IMR-90 (cell line): ENCODE measurements around the gene MBOAT2. TPM values are rescaled to one million over a fixed set of nuclear protein-coding genes. Genes with fewer than 3 reads are reported as not detected.

Source experiments
- ATAC-seq: fragments of 200-7000 bp; cut with Tn5 transposase; 2 replicates; pipeline ENCODE4 v1.9.1; 2020; ENCODE audit warnings: low read depth, mild to moderate bottlenecking, moderate library complexity
- BruUV-seq: library from RNA; stranded (reverse); fragments of 400-500 nt; replicated peaks from 2 replicates; lab custom pipeline; 2021; lab: Mats Ljungman, UMichigan
- CTCF ChIA-PET: fragments of 300-600 bp; formaldehyde crosslinking; extraction: SDS; loops from one replicate; lab custom pipeline; 2021; ENCODE audit warnings: antibody characterized with exemption; lab: Yijun Ruan, JAX
- POLR2A ChIA-PET: fragments of 300-600 bp; sonication (Branson Sonifier 250); formaldehyde crosslinking; loops from one replicate; lab custom pipeline; 2022; ENCODE audit warnings: antibody characterized with exemption; ENCODE audit not compliant: unreplicated experiment; lab: Charles Lee
- DNase-seq: peaks from one replicate; pipeline ENCODE4 v3.0.0; 2013
- H2AFZ ChIP-seq: replicated peaks from 2 replicates; pipeline ENCODE3; 2013; ENCODE audit warnings: low read length, mild to moderate bottlenecking; ENCODE audit not compliant: poor library complexity
- H2AK5ac ChIP-seq: 2 replicates; pipeline ENCODE4 v1.6.1; 2013; ENCODE audit warnings: low read depth, low read length, inconsistent platforms
- H2AK9ac ChIP-seq: replicated peaks from 2 replicates; pipeline ENCODE3; 2013; ENCODE audit warnings: mild to moderate bottlenecking, low read depth, low read length, moderate library complexity; ENCODE audit not compliant: poor library complexity
- H2BK120ac ChIP-seq: 2 replicates; pipeline ENCODE4 v1.6.1; 2013; ENCODE audit warnings: low read depth, low read length, inconsistent platforms
- H2BK15ac ChIP-seq: 3 replicates; pipeline ENCODE4 v1.6.1; 2013; ENCODE audit warnings: low read depth, low read length, inconsistent platforms
- H2BK20ac ChIP-seq: 2 replicates; pipeline ENCODE4 v1.6.1; 2013; ENCODE audit warnings: low read depth, mild to moderate bottlenecking, inconsistent platforms, low read length, moderate library complexity
- H2BK5ac ChIP-seq: 2 replicates; pipeline ENCODE4 v1.6.1; 2013; ENCODE audit warnings: mild to moderate bottlenecking, low read depth, low read length, inconsistent platforms; ENCODE audit not compliant: poor library complexity, severe bottlenecking
- H3K14ac ChIP-seq: replicated peaks from 2 replicates; pipeline ENCODE4 v1.6.1; 2013; ENCODE audit warnings: low read depth, low read length, inconsistent platforms
- H3K18ac ChIP-seq: 2 replicates; pipeline ENCODE4 v1.6.1; 2013; ENCODE audit warnings: low read depth, low read length, control low read depth
- H3K23ac ChIP-seq: 2 replicates; pipeline ENCODE4 v1.6.1; 2013; ENCODE audit warnings: low read depth, low read length, inconsistent platforms
- H3K27ac ChIP-seq: 2 replicates; pipeline ENCODE4 v1.5.1; 2013; ENCODE audit warnings: mild to moderate bottlenecking, control low read depth, low read length; ENCODE audit not compliant: insufficient read depth
- H3K27me3 ChIP-seq: 2 replicates; pipeline ENCODE4 v1.6.1; 2013; ENCODE audit warnings: low read length; ENCODE audit not compliant: control insufficient read depth, insufficient read depth
- H3K36me3 ChIP-seq: 2 replicates; pipeline ENCODE4 v1.6.1; 2013; ENCODE audit warnings: low read length, mixed read lengths; ENCODE audit not compliant: control insufficient read depth, insufficient read depth
- H3K4ac ChIP-seq: 2 replicates; pipeline ENCODE4 v1.6.1; 2013; ENCODE audit warnings: low read depth, low read length, inconsistent platforms
- H3K4me1 ChIP-seq: 2 replicates; pipeline ENCODE4 v1.6.1; 2013; ENCODE audit warnings: low read length, mixed read lengths; ENCODE audit not compliant: control insufficient read depth, insufficient read depth
- H3K4me2 ChIP-seq: 2 replicates; pipeline ENCODE4 v1.6.1; 2013; ENCODE audit warnings: low read depth, mild to moderate bottlenecking, control low read depth, low read length, moderate library complexity
- H3K4me3 ChIP-seq: 2 replicates; pipeline ENCODE4 v1.5.1; 2013; ENCODE audit warnings: low read depth, mild to moderate bottlenecking, control low read depth, low read length, moderate library complexity; ENCODE audit not compliant: insufficient read depth
- H3K56ac ChIP-seq: 2 replicates; pipeline ENCODE4 v1.6.1; 2013; ENCODE audit warnings: low read length, inconsistent platforms; ENCODE audit not compliant: insufficient read depth; ENCODE audit errors: extremely low read depth
- H3K79me1 ChIP-seq, 2 experiments: 2 replicates each; pipeline ENCODE4 v1.6.1; 2013; ENCODE audit warnings: low read length in 2 of 2, inconsistent platforms in 1 of 2, low read depth in 1 of 2
- H3K9ac ChIP-seq: 2 replicates; pipeline ENCODE4 v1.6.1; 2013; ENCODE audit warnings: low read depth, low read length, control low read depth
- H3K9me1 ChIP-seq: 2 replicates; pipeline ENCODE4 v1.6.1; 2013; ENCODE audit warnings: low read length, inconsistent platforms; ENCODE audit not compliant: insufficient read depth
- H3K9me3 ChIP-seq: 2 replicates; pipeline ENCODE4 v1.6.1; 2013; ENCODE audit warnings: low read length; ENCODE audit not compliant: control insufficient read depth, insufficient read depth
- H4K20me1 ChIP-seq: 2 replicates; pipeline ENCODE4 v1.6.1; 2013; ENCODE audit warnings: low read length, inconsistent platforms; ENCODE audit not compliant: insufficient read depth
- H4K5ac ChIP-seq: 2 replicates; pipeline ENCODE4 v1.6.1; 2013; ENCODE audit warnings: mild to moderate bottlenecking, low read depth, low read length, control low read depth
- H4K8ac ChIP-seq, 2 experiments: 2 replicates each; pipeline ENCODE4 v1.6.1; 2013; ENCODE audit warnings: low read depth in 2 of 2, low read length in 2 of 2, control low read depth in 1 of 2, inconsistent platforms in 1 of 2
- H4K91ac ChIP-seq: 2 replicates; pipeline ENCODE4 v1.6.1; 2013; ENCODE audit warnings: low read depth, low read length, inconsistent platforms; ENCODE audit not compliant: insufficient read depth
- CEBPB ChIP-seq: IDR thresholded peaks from 2 replicates; pipeline ENCODE4 v1.6.1; 2012; ENCODE audit warnings: low read depth, low read length, improper control_type of control experiment
- POLR2A ChIP-seq: IDR thresholded peaks from 2 replicates; pipeline ENCODE4 v1.6.1; 2012; ENCODE audit warnings: mild to moderate bottlenecking, low read depth, low read length
- WGBS, 2 experiments: methylation state at CpG; one replicate each; pipeline versions ENCODE4 v1.1.5 to v1.1.7; 2013; ENCODE audit warnings: missing lambda C conversion rate in 2 of 2; ENCODE audit not compliant: insufficient read length in 1 of 2; ENCODE audit errors: extremely low coverage in 2 of 2; 5-methylcytosine and 5-hydroxymethylcytosine counted together
- dilution Hi-C: fragments of 300-500 bp; cut with HindIII; formaldehyde crosslinking; loops from one replicate; pipeline ENCODE4 v1.14.3; 2018; ENCODE audit warnings: low sequenced_read_pairs; ENCODE audit not compliant: unreplicated experiment
- in situ Hi-C: fragments of 300-500 bp; cut with MboI; formaldehyde crosslinking; loops from 3 replicates; pipeline ENCODE4 v1.14.3; 2019; ENCODE audit warnings: low sequenced_read_pairs, inconsistent platforms, mixed read lengths
- intact Hi-C: fragments of 100-400 bp; cut with micrococcal nuclease; formaldehyde crosslinking; loops from 2 replicates; pipeline ENCODE4 v1.10.0; 2022
- polyA plus RNA-seq, 3 experiments: library from polyadenylated mRNA; depleted of rRNA; stranded (reverse); fragments of >200 nt; gene quantifications; 2 replicates each; pipeline ENCODE4 v1.2.3, GENCODE V29; 2012; ENCODE audit warnings: low replicate concordance in 1 of 3
- total RNA-seq: library from RNA; depleted of rRNA; stranded (reverse); fragments of >200 nt; gene quantifications from 2 replicates; pipeline ENCODE4 v1.2.3, GENCODE V29; 2012

The MBOAT2 gene
- total and polyA plus RNA-seq, 2 of the 4 experiments (the other 2 are of a cell fraction), result 33.9 to 102 TPM

DNA sequence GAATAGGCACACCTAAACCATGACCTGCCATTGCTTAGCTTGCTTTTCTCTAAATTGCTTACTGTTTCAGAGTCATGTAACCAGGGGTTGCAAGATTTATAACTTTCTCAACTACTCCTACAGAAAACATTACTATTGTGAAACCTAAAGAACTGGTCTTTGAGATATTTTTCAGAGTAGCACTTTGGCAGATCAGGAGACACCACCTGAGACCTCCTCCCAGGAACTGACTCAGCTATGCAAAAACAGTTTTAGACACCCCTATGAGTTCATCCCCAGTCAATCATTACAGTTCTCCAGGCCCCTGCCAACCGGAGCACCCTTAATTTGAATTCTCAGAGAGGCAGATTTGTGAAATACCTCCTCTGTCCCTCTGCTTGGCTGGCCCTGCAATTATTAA is 80.3 kb downstream of the MBOAT2 start:
- ATAC-seq (no peak), DNase-seq (no peak)
- Histone ChIP-seq H3K27ac (no peak overlapping the region), H3K79me1 (peaks cover 19 to 32% of the 10 kb centered on the region in 2 experiments), H4K20me1 (no peaks in the 10 kb centered on the region), H4K91ac (no peak overlapping the region), H3K4me2 (no peak overlapping the region), H2BK5ac (peak overlapping the region; percentile 18), H2BK120ac (no peak overlapping the region), H3K36me3 (peaks cover 2% of the 10 kb centered on the region), H4K5ac (no peak overlapping the region), H3K14ac (0 out of 2 replicates have a peak overlapping the region, but pooled peaks have one; percentile 23), H3K4me1 (peaks cover 12% of the 10 kb centered on the region), H2BK15ac (no peak overlapping the region), H2AK5ac (no peak overlapping the region), H3K23ac (no peak overlapping the region), H3K4ac (no peak overlapping the region), H3K27me3 (no peaks in the 10 kb centered on the region), H3K4me3 (no peak overlapping the region), H3K18ac (no peak overlapping the region), H4K8ac (no peak overlapping the region), H3K56ac (no peak overlapping the region), H3K9ac (no peak overlapping the region), H2AK9ac (no peak overlapping the region), H2AFZ (no peak overlapping the region), H2BK20ac (no peak overlapping the region), H3K9me3 (no peaks in the 10 kb centered on the region), H3K9me1 (peaks cover 8% of the 10 kb centered on the region)
- TF ChIP-seq CEBPB, result 0 out of 2 replicates have a peak, but pooled peaks have one; percentile 28
- no peak for TF ChIP-seq POLR2A
- ChIA-PET POLR2A (no interaction called here), CTCF (no interaction called here)
- in situ Hi-C loops (no loop called here), dilution Hi-C loops (no loop called here), intact Hi-C loops (no loop called here)
- 83% methylated on average over 1 of the region's 1 CpG; no CpG with 5 or more reads in 1 of the 2 experiments for WGBS, 2 experiments
- no TSS peak for BruUV-seq
